ENCODE data around the gene EXOC3L1.

EXOC3L1 gene

DNA sequence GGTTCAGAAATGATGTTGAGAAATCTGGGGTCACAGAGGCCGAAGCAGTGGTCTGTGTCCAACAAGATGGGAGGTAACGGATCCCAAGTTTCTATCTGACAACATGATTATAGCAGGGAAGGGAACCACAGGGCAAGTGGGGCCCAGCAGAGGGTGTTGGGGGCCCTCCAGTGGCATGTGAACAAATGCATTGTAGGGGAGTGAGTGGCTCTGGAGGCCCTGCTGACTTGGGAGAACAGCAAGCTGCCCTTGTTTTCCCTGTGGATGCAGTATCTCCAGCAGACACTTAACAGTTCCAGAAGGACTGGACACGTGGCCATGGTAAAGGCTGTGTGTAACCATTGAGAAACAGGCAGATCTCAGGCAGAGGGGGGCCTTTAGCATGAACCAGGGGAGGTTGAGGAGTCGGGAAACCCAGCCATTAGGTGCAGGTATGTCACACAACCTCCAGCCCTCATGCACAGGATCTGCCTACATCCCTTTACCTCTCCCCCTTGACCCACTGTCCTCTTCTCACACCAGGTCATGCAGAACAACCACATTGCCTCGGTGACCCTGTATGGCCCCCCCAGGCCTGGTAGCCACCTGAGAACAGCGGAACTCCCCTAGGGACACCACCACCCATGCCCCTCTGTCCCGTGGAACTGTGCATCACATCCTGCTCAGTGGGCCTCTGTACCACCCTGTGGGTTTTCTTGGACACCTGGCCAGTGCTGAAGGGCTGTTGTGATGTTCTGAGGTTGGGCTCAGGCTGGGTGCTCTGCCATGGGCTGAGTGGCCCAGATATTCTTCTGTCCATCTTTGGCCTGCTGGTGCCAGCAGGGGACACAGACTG lies 43.2 kb downstream of the EXOC3L1 start:
- DNase-seq = no peak

DNA sequence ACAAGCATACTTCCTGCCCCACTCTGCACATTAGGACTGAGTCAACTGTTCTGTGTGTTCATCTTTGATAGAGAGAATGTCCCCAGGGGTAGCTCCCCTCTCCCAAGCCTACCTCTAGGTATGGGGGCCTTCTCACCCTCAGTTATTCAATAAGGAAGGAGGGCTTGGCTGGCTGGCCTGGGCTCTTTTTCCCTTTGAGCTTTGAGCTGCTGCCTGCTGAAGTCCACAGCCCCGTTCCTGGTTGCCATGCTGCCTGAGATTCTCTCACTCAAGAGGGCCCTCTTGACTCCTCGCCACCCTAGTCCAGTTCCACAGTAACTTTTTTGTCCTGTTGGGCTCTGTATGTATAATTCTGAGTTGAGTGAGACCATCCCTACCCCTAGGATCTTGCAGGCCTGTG lies 44.2 kb downstream of the EXOC3L1 start:
- no peak for DNase-seq

DNA sequence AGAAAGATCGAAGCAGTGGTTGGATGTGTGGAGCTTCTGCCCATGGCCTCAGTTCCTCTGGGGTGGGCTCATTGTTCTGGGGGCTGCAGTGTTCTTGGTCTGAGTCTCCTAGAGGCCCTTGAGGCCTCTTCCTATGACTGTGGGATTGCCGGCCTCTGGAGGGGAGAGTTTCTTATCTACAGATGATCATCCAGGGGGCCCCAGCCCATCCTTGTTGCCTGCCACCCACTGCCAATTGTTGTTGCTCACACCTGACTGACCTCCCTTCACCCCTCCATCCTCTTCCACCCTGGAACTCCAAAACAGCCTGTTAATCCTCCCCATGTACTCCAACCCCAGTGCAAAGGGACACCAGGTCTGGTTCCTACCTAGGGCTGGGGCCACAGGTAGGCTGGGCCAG lies 45.0 kb downstream of the EXOC3L1 start:
- no peak for DNase-seq

DNA sequence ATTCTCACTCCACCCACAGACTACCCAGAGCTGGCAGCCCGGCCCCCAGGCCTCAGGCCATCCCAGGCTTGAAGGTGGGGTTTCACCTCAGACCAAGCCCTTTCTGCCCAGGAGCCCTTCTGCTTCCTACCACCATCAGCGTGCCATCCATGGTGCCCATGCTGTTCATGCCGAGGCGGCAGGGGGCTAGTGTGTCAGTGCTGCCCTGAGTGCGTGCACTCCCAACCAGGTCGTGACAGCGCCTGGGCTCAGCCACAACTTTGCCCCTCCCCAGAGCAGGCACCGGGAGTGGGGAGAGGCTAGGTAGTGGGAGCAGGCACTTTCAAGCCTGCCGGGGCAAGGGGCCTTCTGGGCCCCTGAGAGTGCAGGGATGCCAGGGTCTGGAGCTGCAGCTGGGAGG lies 47.6 kb downstream of the EXOC3L1 start:
- DNase-seq = no peak

DNA sequence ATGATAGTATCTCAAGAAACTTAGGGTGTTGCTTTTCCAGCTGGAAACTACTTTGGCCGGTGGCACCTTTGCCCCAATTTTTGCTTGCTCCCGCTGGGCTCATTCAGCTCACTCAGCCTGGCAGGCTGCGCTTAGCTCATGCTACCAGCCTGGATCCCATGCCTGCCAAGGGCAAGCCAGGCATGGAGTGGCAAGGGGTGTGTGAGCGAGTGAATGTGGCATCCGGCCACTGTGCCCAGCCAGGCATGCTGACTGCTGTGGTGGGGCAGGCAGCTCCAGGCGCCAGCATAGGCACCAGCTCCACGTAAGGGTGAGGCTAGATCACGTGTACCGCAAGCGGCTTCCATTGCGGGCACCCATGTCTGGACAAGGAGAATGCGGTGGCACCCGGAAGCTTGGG lies 48.5 kb downstream of the EXOC3L1 start:
- DNase-seq = no peak

DNA sequence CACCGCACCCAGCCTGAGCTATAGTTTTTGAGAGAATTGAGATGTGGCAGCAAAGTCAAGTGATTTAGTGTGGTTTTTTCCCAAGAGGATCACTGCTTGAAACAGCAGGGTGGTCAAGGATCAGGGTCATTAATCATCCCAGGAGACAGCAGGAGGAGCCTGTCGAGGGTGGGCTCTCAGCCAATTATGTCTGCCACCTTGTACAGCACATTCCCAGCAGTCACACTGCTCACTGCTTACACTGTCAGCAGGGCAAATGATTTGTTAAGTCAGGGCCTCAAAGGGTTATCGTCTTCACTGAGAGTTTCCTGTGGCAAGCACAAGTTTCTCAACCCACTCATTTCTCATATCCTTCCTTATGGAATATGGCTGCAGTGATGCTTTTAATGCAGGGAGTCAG lies 52.3 kb downstream of the EXOC3L1 start:
- DNase-seq = no peak

All from DMS79 treated with DMSO at 0.1 percent for 48 hours (cell line).